D721Med (cell line): ENCODE measurements around the gene ACTL7A.
A peak's percentile ranks its signal among the peaks of the same experiment; 100 is the strongest.

Source experiments
- DNase-seq: peaks from one replicate; pipeline ENCODE4 v3.0.0; 2011; ENCODE audit warnings: low spot score; ENCODE audit not compliant: insufficient read length
- FAIRE-seq: peaks from 2 replicates; lab custom pipeline; 2011; peaks lifted over from hg19 to GRCh38; lab: Jason Lieb, UNC
- TF ChIP-seq, protein P1 (sequence below): IDR thresholded peaks from 2 replicates; pipeline ENCODE4 v1.5.1; 2012; ENCODE audit warnings: mild to moderate bottlenecking, control low read depth; ENCODE audit not compliant: insufficient read depth; ENCODE audit errors: missing control alignments

The ACTL7A gene, protein sequence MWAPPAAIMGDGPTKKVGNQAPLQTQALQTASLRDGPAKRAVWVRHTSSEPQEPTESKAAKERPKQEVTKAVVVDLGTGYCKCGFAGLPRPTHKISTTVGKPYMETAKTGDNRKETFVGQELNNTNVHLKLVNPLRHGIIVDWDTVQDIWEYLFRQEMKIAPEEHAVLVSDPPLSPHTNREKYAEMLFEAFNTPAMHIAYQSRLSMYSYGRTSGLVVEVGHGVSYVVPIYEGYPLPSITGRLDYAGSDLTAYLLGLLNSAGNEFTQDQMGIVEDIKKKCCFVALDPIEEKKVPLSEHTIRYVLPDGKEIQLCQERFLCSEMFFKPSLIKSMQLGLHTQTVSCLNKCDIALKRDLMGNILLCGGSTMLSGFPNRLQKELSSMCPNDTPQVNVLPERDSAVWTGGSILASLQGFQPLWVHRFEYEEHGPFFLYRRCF

DNA sequence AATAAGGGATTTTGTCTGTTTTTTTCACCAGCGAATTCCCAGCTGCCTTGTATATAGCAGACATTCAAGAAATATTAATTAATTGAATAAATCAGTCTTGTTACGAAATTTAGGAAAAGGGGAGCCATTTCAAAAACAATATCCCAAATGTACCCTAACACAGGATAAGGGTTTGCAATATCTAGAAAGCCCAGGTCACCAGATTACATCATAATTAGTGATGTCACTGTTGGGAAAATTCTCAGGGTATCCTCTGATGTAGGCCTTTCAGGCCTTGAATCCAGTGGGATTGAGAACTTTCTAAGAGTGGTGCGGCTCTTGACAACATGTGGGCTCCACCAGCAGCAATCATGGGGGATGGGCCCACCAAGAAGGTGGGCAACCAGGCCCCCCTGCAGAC, at the start of gene ACTL7A:
ACTL7A (plus strand) TSS at position 270 of the 400 bp plus-strand sequence; CDS start at position 327, 57 bp downstream.
- no peak for DNase-seq
- TF ChIP-seq, protein P1, sequence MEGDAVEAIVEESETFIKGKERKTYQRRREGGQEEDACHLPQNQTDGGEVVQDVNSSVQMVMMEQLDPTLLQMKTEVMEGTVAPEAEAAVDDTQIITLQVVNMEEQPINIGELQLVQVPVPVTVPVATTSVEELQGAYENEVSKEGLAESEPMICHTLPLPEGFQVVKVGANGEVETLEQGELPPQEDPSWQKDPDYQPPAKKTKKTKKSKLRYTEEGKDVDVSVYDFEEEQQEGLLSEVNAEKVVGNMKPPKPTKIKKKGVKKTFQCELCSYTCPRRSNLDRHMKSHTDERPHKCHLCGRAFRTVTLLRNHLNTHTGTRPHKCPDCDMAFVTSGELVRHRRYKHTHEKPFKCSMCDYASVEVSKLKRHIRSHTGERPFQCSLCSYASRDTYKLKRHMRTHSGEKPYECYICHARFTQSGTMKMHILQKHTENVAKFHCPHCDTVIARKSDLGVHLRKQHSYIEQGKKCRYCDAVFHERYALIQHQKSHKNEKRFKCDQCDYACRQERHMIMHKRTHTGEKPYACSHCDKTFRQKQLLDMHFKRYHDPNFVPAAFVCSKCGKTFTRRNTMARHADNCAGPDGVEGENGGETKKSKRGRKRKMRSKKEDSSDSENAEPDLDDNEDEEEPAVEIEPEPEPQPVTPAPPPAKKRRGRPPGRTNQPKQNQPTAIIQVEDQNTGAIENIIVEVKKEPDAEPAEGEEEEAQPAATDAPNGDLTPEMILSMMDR, result no peak
- FAIRE-seq, result no peak

DNA sequence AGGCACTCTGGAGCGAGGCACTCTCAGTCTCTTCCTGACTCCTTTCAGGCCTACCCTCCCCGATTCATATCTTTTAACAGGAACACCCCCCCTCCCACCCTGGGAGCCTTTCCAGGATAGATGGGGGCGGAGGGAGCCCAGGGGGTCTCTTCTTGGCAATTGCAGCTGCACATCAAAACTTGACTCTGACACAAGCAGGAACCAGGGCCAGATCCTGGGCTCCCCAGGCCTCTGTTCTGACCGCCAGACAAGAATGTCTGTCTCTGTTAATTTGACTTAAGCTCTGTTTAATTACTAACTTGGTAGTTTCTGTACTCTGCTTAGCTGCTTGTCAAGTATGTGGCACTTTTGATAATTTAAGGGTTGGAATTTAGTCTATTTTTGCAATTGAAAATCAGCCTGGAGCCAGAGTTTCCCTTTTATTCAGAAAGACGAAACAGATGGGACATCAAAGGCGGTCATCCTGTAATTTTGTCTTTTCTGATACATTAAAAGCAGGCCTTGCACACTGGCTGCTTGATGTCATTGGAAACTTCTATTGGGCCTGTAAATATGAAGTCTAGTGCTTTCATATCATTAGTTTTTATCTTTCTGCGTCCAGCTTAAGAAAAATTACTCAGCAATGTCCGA, 49.6 kb upstream of the ACTL7A start:
- TF ChIP-seq, protein P1, result no peak
- DNase-seq (no peak), FAIRE-seq (no peak)

DNA sequence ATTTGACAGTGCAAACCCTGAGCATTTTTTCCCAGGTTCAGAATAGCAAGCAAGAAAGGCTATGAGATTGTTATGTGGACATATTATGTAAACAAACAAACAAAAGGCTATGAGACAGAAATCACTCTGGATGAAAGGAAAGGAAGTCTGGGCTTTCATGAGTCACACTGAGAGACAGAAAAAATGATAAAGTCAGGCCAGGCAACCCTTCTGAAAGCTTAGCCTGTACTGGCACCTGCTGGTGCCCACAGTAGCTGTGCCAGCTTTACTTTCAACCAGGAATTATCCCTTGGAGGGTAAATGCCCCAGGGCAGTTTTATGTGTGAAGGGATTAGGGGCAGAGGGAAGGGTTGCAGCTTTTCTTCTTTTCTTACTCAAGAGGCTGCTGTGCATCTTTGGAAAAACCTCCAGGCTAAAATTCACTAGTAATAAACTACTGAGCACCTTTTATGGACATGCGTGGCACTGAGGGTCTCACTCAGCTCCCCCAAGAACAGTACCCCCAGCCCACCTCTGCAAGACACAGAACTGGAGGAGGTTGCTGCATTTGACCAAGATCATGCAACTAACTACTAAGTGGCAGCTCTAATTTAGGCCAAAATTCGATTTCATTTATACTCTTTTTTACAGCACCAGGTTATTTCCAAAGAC, 48.0 kb upstream of the ACTL7A start:
- TF ChIP-seq, protein P1, result peak; percentile 64
- FAIRE-seq (no peak), DNase-seq (no peak)

DNA sequence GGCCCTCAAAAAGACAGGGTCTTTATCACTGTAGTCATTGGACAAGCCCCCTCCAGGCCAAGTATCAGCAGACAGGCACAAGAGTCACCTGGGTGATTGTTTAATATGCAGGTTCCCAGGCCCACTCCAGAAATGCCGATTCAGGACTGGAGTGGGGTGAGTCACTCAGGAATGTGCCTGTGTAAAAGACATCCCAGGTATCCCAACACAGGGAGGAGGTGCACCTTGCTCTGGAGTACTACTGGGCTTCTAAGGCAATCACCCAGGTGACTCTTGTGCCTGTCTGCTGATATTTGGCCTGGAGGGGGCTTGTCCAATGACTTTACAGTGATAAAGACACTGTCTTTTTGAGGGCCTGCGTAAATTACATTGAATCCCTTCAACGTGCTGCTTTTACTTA, 46.9 kb upstream of the ACTL7A start:
- FAIRE-seq (no peak), DNase-seq (no peak)
- TF ChIP-seq, protein P1, result no peak

DNA sequence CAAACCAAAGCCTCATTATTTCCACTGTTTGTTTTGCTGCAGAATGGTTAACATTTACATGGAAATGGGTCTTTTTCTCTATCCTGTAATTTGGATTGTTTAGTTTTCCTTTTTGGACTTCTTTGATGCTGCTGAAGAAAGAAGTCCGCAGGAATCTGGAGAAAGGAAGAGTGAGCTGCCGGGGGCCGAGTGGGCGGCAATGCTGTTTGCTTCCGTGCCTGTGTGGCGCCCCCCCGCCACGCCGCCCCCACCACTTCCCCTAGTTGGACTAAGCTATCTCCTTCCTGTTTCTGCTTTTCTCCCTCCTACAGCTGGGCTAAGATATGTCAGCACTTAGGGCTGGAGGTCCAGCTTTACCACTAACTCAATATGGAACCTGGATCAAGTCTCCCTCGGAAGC, 46.0 kb upstream of the ACTL7A start:
- FAIRE-seq, result no peak
- DNase-seq, result no peak
- TF ChIP-seq, protein P1, result no peak

DNA sequence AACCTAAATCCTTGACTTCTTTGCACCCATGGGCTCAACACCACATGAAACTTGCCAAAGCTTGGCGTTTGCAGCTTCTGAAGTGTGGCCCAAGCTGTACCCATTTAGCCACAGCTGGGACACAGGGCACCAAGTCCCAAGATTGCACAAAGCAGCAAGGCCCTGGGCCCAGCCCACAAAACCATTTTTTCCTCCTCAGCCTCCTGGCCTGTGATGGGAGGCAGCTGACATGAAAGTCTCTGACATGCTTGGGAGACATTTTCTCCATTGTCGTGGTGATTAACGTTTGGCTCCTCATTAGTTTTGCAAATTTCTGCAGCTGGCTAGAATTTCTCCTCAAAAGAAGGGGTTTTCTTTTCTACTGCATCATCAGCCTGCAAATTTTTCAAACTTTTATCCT, 38.2 kb upstream of the ACTL7A start:
- FAIRE-seq, result no peak

More for the DNA sequence above, 38.2 kb upstream of the ACTL7A start:
- no peak for DNase-seq
- TF ChIP-seq, protein P1, result no peak
